WTC11 (cell line): ENCODE measurements around the gene HBZ.

ENCODE experiments used
- CREM ChIP-seq: sonication (generic); formaldehyde crosslinking; IDR thresholded peaks from 2 replicates; pipeline ENCODE4 v1.8.1; 2022; ENCODE audit warnings: mild to moderate bottlenecking, missing genetic modification reagents, moderate library complexity
- ESRRA ChIP-seq: sonication (generic); formaldehyde crosslinking; IDR thresholded peaks from 2 replicates; pipeline ENCODE4 v1.8.1; 2022; ENCODE audit warnings: mild to moderate bottlenecking, missing genetic modification reagents, borderline replicate concordance
- ETV6 ChIP-seq: sonication (generic); formaldehyde crosslinking; IDR thresholded peaks from 2 replicates; pipeline ENCODE4 v1.8.1; 2022; ENCODE audit warnings: mild to moderate bottlenecking, missing genetic modification reagents
- FOXJ3 ChIP-seq: sonication (generic); formaldehyde crosslinking; IDR thresholded peaks from 2 replicates; pipeline ENCODE4 v1.9.0; 2021; ENCODE audit warnings: missing genetic modification reagents, mild to moderate bottlenecking, borderline replicate concordance
- FOXK1 ChIP-seq: sonication (generic); formaldehyde crosslinking; IDR thresholded peaks from 2 replicates; pipeline ENCODE4 v1.8.0; 2022; ENCODE audit warnings: mild to moderate bottlenecking, moderate library complexity, missing genetic modification reagents
- IRF2 ChIP-seq: sonication (generic); formaldehyde crosslinking; IDR thresholded peaks from 2 replicates; pipeline ENCODE4 v1.8.0; 2022; ENCODE audit warnings: low read depth, missing genetic modification reagents, borderline replicate concordance
- ZNF138 ChIP-seq: sonication (generic); formaldehyde crosslinking; conservative IDR thresholded peaks from 2 replicates; pipeline ENCODE4 v1.8.1; 2022; ENCODE audit warnings: mild to moderate bottlenecking, moderate library complexity, missing genetic modification reagents
- ZNF671 ChIP-seq: fragments of 250-450 bp; sonication (Bioruptor Pico); IDR thresholded peaks from 2 replicates; pipeline ENCODE4 v1.8.0; 2021; ENCODE audit warnings: mild to moderate bottlenecking
- TF ChIP-seq, protein P1 (sequence below): sonication (generic); formaldehyde crosslinking; IDR thresholded peaks from 2 replicates; pipeline ENCODE4 v1.8.1; 2022; ENCODE audit warnings: missing genetic modification reagents, borderline replicate concordance
- TF ChIP-seq, protein P2 (sequence below): fragments of 200-600 bp; IDR thresholded peaks from 2 replicates; pipeline ENCODE4 v1.8.0; 2022; ENCODE audit warnings: antibody characterized with exemption
- TF ChIP-seq, protein P3 (sequence below): sonication (generic); formaldehyde crosslinking; conservative IDR thresholded peaks from 2 replicates; pipeline ENCODE4 v1.8.1; 2022; ENCODE audit warnings: mild to moderate bottlenecking, missing genetic modification reagents

DNA sequence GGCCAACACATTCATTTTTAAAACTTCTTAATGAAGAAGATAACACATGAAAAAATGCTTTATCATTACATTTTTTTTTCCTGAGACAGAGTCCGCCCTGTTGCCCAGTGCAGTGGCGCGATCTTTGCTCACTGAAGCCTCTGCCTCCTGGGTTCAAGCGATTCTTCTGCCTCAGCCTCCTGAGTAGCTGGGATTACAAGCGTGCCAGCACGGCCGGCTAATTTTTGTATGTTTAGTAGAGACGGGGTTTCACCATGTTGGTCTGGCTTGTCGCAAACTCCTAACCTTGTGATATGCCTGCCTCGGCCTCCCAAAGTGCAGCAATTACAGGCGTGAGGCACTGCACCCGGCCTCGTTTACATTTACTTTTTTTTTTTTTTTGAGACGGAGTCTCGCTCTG, 41.0 kb downstream of the HBZ start:
- TF ChIP-seq ESRRA (CRISPR knock-in tag) = no peak
- no peak for TF ChIP-seq FOXK1 (CRISPR knock-in tag)
- TF ChIP-seq, protein P1, sequence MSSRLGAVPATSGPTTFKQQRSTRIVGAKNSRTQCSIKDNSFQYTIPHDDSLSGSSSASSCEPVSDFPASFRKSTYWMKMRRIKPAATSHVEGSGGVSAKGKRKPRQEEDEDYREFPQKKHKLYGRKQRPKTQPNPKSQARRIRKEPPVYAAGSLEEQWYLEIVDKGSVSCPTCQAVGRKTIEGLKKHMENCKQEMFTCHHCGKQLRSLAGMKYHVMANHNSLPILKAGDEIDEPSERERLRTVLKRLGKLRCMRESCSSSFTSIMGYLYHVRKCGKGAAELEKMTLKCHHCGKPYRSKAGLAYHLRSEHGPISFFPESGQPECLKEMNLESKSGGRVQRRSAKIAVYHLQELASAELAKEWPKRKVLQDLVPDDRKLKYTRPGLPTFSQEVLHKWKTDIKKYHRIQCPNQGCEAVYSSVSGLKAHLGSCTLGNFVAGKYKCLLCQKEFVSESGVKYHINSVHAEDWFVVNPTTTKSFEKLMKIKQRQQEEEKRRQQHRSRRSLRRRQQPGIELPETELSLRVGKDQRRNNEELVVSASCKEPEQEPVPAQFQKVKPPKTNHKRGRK = no peak
- TF ChIP-seq, protein P2, sequence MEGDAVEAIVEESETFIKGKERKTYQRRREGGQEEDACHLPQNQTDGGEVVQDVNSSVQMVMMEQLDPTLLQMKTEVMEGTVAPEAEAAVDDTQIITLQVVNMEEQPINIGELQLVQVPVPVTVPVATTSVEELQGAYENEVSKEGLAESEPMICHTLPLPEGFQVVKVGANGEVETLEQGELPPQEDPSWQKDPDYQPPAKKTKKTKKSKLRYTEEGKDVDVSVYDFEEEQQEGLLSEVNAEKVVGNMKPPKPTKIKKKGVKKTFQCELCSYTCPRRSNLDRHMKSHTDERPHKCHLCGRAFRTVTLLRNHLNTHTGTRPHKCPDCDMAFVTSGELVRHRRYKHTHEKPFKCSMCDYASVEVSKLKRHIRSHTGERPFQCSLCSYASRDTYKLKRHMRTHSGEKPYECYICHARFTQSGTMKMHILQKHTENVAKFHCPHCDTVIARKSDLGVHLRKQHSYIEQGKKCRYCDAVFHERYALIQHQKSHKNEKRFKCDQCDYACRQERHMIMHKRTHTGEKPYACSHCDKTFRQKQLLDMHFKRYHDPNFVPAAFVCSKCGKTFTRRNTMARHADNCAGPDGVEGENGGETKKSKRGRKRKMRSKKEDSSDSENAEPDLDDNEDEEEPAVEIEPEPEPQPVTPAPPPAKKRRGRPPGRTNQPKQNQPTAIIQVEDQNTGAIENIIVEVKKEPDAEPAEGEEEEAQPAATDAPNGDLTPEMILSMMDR = no peak
- no peak for TF ChIP-seq ZNF138
- no peak for TF ChIP-seq ETV6
- TF ChIP-seq CREM = no peak
- TF ChIP-seq IRF2 (CRISPR knock-in tag) = no peak
- TF ChIP-seq, protein P3, sequence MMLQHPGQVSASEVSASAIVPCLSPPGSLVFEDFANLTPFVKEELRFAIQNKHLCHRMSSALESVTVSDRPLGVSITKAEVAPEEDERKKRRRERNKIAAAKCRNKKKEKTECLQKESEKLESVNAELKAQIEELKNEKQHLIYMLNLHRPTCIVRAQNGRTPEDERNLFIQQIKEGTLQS (CRISPR knock-in tag) = no peak
- no peak for TF ChIP-seq ZNF671
- no peak for TF ChIP-seq FOXJ3 (CRISPR knock-in tag)
